GM19025 (cell line): ENCODE results near the gene NFATC2.

ENCODE experiments used
- ATAC-seq: cut with Tn5 transposase; IDR thresholded peaks from one replicate; pipeline ENCODE4 v1.9.1; 2021; ENCODE audit warnings: mild to moderate bottlenecking, low read depth, moderate library complexity; ENCODE audit not compliant: unreplicated experiment

NFATC2 gene

GRCh38 chr20:51383891-51384510 is 158.5 kb downstream of the NFATC2 start:
- ATAC-seq, result no peak

- ATAC-seq, result no peak
Observed at GRCh38 chr20:51382986-51383821, 159.3 kb downstream of the NFATC2 start.

DNA sequence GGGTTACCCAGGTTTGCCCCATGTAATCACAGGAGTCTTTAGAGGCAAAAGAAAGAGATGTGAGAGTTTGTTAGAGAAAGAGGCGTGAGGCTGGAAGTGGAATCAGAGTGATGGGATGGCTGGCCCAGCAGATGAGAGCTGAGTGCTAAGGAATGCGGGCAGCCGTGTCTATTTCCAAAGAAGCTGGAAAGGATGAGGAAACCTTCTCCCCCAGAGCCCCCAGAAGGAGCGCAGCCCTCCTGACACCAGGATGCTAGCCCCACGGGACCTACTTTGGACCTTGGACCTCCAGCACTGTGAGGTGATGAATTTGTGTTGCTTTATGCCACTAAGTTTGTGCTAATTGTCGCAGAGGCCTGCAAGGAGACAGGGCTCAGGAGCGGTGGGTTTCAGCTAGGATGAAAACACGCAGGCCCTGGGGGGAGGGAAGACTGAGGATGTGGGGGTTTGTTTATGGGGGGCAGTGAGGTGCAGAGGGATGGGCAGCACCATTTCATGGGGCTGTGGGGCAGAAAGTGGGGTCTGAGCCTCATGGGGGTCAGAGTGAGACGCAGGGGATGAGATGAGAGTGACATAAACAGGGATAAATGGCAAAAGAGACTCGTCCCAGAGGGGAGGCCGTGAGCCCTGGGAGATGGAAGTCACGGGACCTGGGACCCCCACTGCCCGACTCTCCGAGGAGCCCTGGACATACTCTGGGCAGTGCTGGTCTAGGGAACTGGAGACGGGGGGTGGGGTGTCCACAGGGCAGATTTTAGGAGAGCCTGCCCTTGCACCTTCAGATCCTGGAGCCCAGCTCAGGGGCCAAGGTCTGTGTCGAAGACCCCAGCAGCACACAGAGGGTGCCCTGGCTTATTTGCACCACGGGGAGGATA is 160.2 kb downstream of the NFATC2 start:
- no peak for ATAC-seq

- ATAC-seq, result no peak
Observed at GRCh38 chr20:51381557-51381956, 161.0 kb downstream of the NFATC2 start.

DNA sequence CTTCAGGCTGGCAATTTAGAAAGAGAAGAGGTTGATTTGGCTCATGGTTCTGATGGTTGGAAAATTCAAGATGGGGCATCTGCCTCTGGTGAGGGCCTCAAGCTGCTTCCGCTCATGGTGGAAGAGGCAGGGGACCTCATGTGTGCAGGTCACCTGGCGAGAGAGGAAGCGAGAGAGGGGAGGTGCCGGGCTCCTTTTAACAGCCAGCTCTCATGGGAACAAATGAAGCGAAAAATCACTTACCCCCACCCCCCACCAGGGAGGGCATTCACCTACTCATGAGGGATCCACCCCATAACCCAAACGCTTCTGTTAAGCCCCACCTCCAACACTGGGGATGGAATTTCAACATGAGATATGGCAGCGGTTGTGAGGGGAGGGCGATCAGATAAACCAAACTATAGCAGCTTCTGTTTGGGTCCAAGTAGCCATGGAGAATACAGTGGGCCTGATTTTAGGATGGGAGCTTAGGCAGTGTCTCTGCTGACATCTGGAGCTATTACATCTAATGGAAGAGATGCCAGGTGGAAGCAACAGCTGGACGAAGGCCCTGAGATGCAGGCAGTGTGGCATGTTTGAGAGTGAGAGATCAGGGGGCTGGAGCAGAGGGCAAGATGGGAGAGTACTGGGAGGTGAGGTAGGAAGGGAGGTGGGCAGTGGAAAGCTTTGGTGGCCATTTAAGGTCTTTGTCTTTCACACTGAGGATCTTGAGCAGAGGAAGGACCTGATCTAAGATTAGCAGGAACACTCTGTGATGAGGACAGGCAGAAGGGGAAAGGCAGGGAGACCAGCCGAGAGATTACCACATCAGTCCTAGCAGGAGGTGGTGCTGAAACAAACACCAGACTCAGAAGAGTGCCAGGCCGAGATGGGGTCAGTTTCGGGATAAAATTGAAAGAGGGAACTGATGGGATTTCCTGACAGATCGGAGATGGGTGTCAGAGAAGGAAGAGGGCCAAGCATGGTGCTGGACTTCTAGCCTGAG is 161.8 kb downstream of the NFATC2 start:
- ATAC-seq, result no peak

DNA sequence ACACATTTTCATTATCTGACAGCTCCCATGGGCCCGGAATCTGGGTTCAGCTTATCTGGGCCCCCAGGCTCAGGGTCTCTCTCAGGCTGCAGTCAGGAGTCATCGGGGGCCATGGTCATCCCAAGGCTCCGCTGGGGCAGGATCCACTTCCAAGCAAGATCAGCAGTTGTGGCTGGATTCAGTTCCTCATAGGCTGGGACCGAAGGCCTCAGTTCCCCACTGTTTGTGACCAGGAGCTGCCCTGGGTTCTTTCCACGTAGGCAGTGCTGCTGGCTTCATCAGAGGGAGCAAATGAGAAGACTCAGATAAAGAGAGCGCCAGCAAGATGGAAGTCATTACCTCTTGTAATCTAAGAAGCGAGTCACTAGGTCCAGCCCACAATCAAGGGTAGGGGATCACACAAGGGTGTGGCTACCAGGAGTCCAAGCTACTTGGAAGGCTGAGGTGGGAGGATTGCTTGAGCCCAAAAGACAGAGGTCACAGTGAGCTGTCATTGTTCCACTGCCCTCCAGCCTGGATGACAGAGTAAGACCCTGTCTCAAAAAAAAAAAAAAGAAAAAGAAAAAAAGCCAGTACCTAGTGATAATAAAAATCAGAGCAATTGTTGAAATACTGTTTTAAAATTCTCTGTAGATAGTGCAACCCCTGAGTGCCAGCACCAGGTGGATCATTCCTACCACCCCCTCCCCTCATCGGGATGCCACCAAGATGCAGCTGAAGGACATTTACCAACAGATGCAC is 162.7 kb downstream of the NFATC2 start:
- no peak for ATAC-seq

GRCh38 chr20:51378171-51378928 is 164.2 kb downstream of the NFATC2 start:
- no peak for ATAC-seq

- ATAC-seq, result no peak
Observed at GRCh38 chr20:51377132-51377531, 165.4 kb downstream of the NFATC2 start.

DNA sequence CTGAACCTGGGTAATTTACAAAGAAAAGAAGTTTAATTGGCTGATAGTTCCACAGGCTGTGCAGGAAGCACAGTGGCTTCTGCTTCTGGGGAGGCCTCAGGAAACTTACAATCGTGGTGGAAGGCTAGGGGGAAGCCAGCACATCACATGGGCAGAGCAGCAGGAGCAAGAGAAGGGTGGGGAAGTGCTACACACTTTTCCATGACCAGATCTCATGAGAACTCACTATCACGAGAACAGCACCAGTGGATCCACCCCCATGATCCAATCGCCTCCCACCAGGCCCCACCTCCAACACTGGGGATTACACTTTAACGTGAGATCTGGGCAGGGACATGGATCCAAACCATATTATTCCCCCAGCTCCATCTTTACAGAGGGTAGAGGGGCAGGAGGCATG is 166.4 kb downstream of the NFATC2 start:
- no peak for ATAC-seq

DNA sequence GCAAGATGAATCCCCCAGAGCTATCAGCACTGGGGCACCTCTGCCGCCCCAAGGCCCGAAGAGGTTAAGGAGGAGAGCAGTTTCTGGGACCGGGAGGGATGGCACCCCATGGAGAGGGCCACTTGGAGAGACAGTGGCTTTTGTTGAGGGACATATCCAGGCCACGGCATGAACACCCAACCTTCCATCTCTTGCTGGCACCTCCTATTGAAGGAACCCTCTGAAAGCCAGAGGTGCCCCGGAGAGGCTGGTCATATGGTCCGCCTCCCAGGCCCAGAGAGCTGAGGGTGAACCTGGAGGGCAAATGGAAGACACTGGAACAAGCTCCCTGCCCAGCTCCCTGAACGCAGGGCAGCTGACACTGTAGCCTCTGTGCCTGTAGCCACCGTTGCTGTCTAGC is 167.0 kb downstream of the NFATC2 start:
- ATAC-seq, result no peak

GRCh38 chr20:51374961-51375360 is 167.6 kb downstream of the NFATC2 start:
- no peak for ATAC-seq

GRCh38 chr20:51374456-51374830 is 168.1 kb downstream of the NFATC2 start:
- no peak for ATAC-seq

GRCh38 chr20:51373713-51374455 is 168.6 kb downstream of the NFATC2 start:
- ATAC-seq, result no peak

- ATAC-seq, result no peak
Observed at GRCh38 chr20:51372966-51373365, 169.6 kb downstream of the NFATC2 start.

GRCh38 chr20:51372176-51372803 is 170.2 kb downstream of the NFATC2 start:
- ATAC-seq, result no peak

- no peak for ATAC-seq
Observed at GRCh38 chr20:51371720-51372119, 170.8 kb downstream of the NFATC2 start.

DNA sequence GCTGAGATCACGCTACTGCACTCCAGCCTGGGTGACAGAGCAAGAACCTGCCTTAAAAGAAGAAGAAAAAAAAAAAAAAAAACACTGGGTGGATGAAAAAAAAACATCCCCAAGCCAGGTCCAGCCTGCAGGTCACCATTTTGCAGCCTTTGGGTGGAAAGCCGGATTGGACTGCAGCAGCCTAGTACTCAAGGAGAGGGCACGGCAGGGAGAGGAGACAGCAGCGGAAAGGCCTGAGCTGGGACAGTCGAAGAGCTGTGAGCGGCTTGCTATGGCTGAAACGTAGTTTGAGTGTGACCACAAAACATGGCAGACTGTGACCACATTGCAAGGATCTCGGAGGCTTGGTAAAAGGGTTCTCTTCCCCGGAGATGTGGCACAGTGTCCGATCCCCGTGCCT is 173.0 kb downstream of the NFATC2 start:
- ATAC-seq, result no peak
